Upper lobe of right lung (tissue), 1 donor: ENCODE measurements around the gene TGM3. TPM values are rescaled to one million over a fixed set of nuclear protein-coding genes. Genes with fewer than 3 reads are reported as not detected.

Source experiments
- ATAC-seq: fragments of 200-7000 bp; cut with Tn5 transposase; one replicate; pipeline ENCODE4 v1.9.1; 2020; ENCODE audit warnings: mild to moderate bottlenecking, moderate library complexity
- DNase-seq: peaks from one replicate; pipeline ENCODE4 v3.0.0-alpha.2; 2020
- H3K27ac ChIP-seq: fragments of 200-600 bp; one replicate; pipeline ENCODE4 v1.8.0; 2022
- H3K27me3 ChIP-seq: fragments of 200-600 bp; one replicate; pipeline ENCODE4 v1.8.0; 2022; ENCODE audit warnings: mild to moderate bottlenecking
- H3K36me3 ChIP-seq: fragments of 200-600 bp; one replicate; pipeline ENCODE4 v1.8.0; 2022
- H3K4me1 ChIP-seq: fragments of 200-600 bp; one replicate; pipeline ENCODE4 v1.8.0; 2022
- H3K4me3 ChIP-seq: fragments of 200-600 bp; one replicate; pipeline ENCODE4 v1.8.0; 2022; ENCODE audit warnings: mild to moderate bottlenecking
- H3K9me3 ChIP-seq: fragments of 200-600 bp; one replicate; pipeline ENCODE4 v1.8.0; 2022
- intact Hi-C: fragments of 100-400 bp; cut with DNase I; formaldehyde crosslinking; loops from one replicate; pipeline ENCODE4 v1.11.0; 2022
- total RNA-seq: library from RNA; stranded (reverse); fragmentation: NEBNext Ultra II Directional; extraction: Animal tissue kit (Norgen Biotek cat#: 25700); gene quantifications from one replicate; pipeline ENCODE4 v1.2.1, GENCODE V29; 2021
- TF ChIP-seq, protein P1 (sequence below): fragments of 200-600 bp; IDR thresholded peaks from one replicate; pipeline ENCODE4 v1.8.0; 2022; ENCODE audit warnings: antibody characterized with exemption
- donor health status: DM: no; HTN: yes; CAD: no; lungs with severe emphysema.

Gene TGM3
- total RNA-seq, 1 donor from 2014 or later: not detected

DNA sequence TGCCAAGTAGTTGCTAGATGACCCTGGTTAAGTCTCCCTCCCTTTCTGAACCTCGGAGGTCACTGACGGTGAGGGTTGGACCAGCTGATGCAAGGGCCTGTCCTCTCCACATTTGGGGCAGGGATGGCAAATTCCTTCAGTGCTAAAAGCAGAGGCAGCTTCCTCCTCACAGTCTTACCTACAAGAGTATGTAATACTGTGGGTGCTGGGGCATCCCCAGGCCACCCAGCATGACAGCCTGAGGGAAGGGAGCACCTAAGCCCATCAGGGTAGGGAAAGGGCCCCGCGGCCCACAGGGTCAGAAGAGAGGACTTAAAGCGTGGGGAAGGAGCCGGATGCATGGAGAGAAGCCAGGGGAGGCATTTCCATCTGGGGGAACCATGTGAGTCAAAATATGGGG is 38.0 kb downstream of the TGM3 start:
- Histone ChIP-seq H3K9me3 (no peaks in the 10 kb centered on the region), H3K27me3 (no peaks in the 10 kb centered on the region), H3K36me3 (no peaks in the 10 kb centered on the region), H3K27ac (no peak overlapping the region), H3K4me3 (no peak overlapping the region), H3K4me1 (no peaks in the 10 kb centered on the region)
- intact Hi-C loops: no loop called here
- no peak for ATAC-seq
- TF ChIP-seq, protein P1, sequence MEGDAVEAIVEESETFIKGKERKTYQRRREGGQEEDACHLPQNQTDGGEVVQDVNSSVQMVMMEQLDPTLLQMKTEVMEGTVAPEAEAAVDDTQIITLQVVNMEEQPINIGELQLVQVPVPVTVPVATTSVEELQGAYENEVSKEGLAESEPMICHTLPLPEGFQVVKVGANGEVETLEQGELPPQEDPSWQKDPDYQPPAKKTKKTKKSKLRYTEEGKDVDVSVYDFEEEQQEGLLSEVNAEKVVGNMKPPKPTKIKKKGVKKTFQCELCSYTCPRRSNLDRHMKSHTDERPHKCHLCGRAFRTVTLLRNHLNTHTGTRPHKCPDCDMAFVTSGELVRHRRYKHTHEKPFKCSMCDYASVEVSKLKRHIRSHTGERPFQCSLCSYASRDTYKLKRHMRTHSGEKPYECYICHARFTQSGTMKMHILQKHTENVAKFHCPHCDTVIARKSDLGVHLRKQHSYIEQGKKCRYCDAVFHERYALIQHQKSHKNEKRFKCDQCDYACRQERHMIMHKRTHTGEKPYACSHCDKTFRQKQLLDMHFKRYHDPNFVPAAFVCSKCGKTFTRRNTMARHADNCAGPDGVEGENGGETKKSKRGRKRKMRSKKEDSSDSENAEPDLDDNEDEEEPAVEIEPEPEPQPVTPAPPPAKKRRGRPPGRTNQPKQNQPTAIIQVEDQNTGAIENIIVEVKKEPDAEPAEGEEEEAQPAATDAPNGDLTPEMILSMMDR: no peak
- DNase-seq: no peak

DNA sequence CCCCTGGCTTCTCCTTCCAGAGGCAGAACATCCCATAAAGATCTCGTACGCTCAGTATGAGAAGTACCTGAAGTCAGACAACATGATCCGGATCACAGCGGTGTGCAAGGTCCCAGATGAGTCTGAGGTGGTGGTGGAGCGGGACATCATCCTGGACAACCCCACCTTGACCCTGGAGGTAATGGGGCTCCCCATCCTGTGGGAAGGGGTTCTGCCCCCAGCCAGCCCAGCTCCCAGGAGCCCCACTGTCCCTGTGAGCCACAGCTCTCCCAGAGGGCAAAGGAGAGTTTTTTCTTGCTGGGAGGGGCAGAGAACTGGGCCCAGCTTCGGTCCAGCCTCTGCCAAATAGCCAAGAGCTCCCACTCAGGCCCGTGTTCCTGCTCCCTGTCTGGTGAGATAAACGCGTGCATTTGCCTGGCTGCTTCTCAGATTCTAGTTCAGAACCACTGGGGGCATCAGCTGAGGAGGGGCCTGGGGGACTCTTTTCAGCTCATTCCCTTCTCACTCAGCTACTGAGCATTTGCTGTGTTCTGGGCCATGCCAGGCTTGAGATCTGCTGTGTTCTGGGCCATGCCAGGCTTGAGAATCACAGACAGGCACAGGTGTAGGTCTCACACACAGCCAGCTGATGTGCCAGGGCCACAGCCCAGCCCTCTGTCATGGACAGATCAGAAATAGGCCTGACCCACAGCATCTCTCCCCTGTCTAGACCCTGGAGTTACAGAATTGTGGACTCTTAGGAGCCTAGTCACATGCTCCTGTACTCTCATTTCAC is 39.5 kb downstream of the TGM3 start:
- H3K4me1 ChIP-seq: no peaks in the 10 kb centered on the region
- TF ChIP-seq, protein P1: no peak
- H3K9me3 ChIP-seq: no peaks in the 10 kb centered on the region
- H3K4me3 ChIP-seq: no peak overlapping the region
- H3K27me3 ChIP-seq: no peaks in the 10 kb centered on the region
- intact Hi-C loops: no loop called here
- no peak for DNase-seq
- no peak overlapping the region for H3K27ac ChIP-seq
- no peaks in the 10 kb centered on the region for H3K36me3 ChIP-seq
- ATAC-seq: no peak

DNA sequence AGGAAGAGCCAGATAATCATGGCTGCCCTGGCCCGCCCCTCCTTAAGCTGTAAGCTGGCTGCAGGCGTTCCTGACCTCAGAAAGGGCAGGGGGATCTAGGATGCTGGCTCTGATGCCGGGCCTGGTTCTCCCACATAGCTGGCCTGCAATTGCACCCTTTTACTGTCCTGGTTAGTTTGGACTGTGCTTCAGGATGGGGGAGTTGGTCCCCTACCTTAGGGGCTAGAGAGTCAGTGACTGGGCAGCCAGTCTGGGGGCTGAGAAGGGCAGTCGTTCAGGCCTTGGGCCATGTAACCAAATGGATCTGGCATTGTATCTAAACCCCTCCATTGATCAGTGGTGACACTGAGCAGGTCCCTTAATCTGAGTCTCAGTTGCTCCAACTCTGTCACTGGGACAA is 40.7 kb downstream of the TGM3 start:
- TF ChIP-seq, protein P1: no peak
- Histone ChIP-seq H3K9me3 (no peaks in the 10 kb centered on the region), H3K4me1 (no peaks in the 10 kb centered on the region), H3K27me3 (no peaks in the 10 kb centered on the region), H3K36me3 (no peaks in the 10 kb centered on the region), H3K4me3 (no peak overlapping the region), H3K27ac (no peak overlapping the region)
- no peak for ATAC-seq
- no peak for DNase-seq
- intact Hi-C loops: no loop called here

DNA sequence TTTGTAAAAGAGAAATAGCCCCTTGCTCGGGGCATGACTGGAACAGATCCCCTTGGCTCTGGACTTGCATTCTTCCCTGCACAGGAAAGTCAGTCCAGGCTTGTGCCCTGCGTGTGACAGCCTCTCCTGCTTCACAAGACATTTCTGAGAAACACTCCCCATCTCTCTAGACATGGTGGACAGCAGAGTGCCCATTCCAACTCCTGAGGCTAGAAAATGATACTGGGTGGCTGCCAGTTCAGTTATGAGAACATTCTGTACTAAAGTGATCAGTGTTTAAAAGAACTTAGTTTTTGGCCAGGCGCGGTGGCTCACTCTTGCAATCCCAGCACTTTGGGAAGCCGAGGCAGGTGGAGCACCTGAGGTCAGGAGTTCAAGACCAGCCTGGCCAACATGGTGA is 41.3 kb downstream of the TGM3 start:
- Histone ChIP-seq H3K4me3 (no peak overlapping the region), H3K27me3 (no peaks in the 10 kb centered on the region), H3K9me3 (no peaks in the 10 kb centered on the region), H3K36me3 (no peaks in the 10 kb centered on the region), H3K27ac (no peak overlapping the region), H3K4me1 (no peaks in the 10 kb centered on the region)
- ATAC-seq (no peak), DNase-seq (no peak)
- TF ChIP-seq, protein P1: no peak
- intact Hi-C loops: no loop called here

GRCh38 chr20:2338411-2339066 is 42.7 kb downstream of the TGM3 start:
- DNase-seq: no peak

More at GRCh38 chr20:2338411-2339066, 42.7 kb downstream of the TGM3 start:
- TF ChIP-seq, protein P1: no peak
- Histone ChIP-seq H3K27me3 (no peaks in the 10 kb centered on the region), H3K36me3 (no peaks in the 10 kb centered on the region), H3K4me1 (no peaks in the 10 kb centered on the region), H3K4me3 (no peak overlapping the region), H3K27ac (no peak overlapping the region), H3K9me3 (no peaks in the 10 kb centered on the region)
- intact Hi-C loops: no loop called here
- no peak for ATAC-seq
